ENCODE measurements around the gene ICA1.
"Not testable (repeated sequence)": the region's sequence is repeated elsewhere in the genome, so short reads cannot be mapped to it uniquely, and the experiment has no call there.

ICA1 gene

GRCh38 chr7:8261711-8262695 is at the start of gene ICA1:
Gene ICA1, minus strand, starts transcription at chr7:8262167. Its CDS starts 26,241 bp downstream, at chr7:8235926.
- peak; percentile 8 to 13 for DNase-seq

DNA sequence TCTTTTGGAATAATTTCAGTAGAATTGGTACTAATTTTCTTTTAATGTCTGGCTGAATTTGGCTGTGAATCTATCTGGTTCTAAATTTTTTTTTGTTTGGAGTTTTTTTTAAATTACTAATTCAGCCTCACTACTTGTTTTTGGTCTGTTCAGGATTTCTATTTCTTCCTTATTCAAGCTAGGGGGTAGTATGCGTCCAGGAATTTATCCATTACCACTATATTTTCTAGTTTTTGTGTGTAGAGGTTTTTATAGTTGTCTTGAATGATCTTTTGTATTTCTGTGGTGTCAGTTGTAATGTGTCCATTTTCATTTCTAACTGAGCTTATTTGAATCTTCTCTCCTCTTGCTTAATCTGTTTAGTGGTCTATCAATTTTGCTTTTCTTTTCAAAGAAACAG is 48.9 kb upstream of the ICA1 start:
- no peak for DNase-seq

- no peak for DNase-seq
Measured at GRCh38 chr7:8305625-8306388, 43.8 kb upstream of the ICA1 start.

GRCh38 chr7:8305104-8305503 is 43.1 kb upstream of the ICA1 start:
- DNase-seq = no peak

DNA sequence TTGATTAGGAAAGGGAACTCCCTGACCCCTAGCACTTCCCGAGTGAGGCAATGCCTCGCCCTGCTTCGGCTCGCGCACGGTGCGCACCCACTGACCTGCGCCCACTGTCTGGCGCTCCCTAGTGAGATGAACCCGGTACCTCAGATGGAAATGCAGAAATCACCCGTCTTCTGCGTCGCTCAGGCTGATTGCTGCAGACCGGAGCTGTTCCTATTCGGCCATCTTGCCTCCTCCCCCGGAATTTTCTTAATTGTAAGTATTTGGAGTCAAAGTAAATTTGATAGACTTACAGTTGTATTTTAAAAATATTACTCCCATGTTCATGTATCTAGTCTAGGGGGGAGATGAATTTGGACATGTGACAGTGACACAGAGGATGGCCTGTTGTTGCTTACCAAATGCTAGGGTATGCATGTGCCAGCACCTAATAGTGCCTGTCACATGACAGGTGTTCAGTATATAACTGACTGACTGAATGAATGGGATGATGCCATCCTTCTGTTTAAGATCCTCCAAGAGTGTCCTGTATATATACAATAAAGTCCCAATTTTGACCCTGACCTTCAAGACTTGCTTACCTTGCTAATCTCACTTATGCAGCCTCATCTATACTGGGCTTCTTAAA is 42.0 kb upstream of the ICA1 start:
- DNase-seq = no peak

DNA sequence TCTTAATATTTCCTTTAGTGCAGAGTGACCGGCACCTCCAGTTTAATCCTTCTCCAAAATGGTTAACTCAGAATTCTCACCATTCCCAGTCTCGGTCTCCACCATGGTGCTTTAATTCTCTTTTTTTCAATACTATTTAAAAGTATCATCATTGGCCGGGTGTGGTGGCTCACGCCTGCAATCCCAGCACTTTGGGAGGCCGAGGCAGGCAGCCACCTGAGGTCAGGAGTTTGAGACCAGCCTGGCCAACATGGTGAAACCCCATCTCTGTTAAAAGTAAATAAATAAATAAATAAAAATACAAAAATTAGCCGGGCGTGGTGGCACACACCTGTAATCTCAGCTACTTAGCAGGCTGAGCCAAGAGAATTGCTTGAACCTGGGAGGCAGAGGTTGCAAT is 35.1 kb upstream of the ICA1 start:
- not testable (repeated sequence) for DNase-seq

GRCh38 chr7:8296362-8296659 is 34.3 kb upstream of the ICA1 start:
- no peak for DNase-seq

GRCh38 chr7:8295638-8296361 is 33.8 kb upstream of the ICA1 start:
- DNase-seq = peak; percentile 32 to 94

DNA sequence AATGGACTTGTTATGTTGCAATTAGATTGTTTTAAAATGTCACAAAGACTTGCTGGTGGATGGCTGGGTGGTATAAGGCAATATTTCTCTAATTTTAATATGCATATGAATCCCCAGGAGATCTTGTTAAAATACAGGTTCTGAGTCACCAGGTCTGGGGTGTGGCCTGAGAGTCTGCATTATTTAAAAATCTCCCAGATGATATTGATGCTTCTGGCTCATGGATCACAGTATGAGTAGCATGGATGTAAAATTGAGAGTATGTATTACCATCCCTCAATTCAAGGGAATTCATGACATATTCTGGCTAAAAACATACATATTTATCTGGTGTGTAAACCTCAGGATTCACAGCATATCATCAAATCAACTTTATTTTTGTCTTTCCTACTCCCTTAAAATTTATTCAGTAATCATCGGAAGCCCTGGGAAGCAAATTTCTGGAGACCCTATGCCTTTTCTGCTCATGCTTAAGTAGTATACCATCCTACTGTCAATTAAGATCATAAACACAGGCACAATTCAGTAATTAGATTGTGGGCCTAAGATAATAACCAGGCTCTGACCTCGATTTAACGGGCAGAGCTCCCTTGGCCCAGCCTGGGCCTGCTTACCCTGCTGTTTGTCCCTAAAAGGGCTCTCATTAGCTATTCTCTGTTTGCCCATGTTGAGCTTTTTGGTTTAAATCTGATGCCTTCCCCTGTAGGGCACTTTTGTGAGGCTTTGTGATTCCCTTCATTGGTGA is 29.6 kb upstream of the ICA1 start:
- DNase-seq = no peak

- DNase-seq = no peak
Measured at GRCh38 chr7:8290645-8291308, 28.8 kb upstream of the ICA1 start.

GRCh38 chr7:8286118-8286517 is 24.2 kb upstream of the ICA1 start:
- no peak for DNase-seq

DNA sequence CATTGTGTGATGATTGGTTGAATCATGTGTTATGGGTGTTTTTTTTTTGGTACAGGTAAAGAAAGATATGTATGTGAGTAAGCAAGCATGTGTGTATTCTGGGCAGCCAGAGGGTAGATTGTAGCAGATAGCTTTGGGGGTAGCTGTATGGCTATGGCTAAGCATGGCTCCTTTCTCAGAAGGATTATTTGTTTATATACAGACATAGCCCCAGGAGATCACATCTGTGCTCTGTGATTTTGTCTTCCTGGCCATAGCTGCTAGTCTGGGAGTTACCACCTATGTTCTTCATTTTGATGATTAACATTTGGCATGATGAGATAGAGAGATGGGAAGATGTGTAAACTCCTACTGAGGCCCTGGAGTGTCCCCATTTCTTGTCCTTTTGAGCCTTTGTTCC is 23.2 kb upstream of the ICA1 start:
- no peak for DNase-seq

DNA sequence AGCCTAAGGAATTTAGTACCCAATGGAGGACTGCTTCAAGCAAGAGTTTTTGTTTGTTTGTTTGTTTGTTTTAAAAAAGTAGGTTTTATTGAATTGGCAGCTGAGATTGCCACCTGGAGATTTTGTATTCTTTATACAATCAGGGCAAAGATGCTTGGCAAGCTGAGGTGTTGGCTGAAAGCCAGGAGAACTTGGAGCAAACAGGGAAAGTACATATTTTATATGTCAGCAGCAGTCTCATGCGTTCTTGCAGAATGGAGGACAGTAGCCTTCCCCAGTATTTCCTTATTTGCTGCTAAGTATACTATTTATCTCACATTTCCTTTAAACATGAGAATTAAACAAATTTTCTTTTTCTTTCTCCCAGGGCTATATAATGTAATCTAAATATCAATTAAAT is 22.6 kb upstream of the ICA1 start:
- DNase-seq = no peak

GRCh38 chr7:8283968-8284367 is 22.0 kb upstream of the ICA1 start:
- no peak for DNase-seq

- DNase-seq = no peak
Measured at GRCh38 chr7:8282871-8283270, 20.9 kb upstream of the ICA1 start.

GRCh38 chr7:8282162-8282561 is 20.2 kb upstream of the ICA1 start:
- DNase-seq = no peak

DNA sequence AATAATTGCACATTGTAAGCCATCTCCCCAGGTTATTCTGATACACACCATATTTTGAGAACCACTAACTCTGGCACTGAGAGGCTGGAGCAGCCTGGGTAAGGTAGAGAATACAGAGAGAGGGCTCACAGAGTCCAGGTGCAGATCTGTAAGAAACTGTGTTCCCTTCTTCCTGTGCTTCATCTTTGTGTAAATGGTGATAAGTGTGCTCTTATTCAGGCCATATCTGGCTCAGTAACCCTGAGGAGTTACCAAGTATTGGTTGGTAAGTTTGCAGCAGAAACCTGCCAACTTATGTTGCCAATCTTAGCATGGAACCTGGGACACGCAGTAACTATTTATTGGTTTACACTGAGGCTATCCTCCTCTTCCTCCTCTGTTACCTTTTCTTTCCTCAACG is 16.2 kb upstream of the ICA1 start:
- DNase-seq = no peak

DNA sequence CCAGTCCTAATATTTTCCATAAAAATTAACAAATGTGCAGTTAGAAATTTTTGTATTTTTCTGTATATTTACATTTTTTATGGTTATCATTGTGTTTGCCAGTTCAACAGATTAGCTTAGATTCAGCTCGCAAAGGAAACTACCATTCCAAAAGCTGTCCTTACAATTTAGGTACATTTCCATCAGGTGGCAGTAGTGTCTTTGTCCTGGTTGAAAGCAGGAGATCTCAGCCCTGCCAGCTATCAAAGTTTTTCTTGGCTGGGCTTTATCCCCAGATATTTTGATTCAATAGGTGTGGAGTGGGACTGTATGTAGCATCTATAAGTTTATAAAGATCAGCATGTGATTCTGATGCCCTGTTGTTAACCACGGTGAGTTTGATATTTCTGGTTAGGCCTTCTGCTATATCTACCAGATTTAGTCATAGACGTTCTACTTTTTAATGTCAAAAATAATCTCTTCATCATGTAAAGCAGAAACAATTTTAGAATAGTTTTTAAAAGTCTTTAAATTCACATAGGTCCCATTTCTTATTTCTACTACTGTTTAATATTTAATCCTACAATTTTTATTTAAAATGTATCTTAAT is 15.5 kb upstream of the ICA1 start:
- DNase-seq = no peak

GRCh38 chr7:8274589-8274988 is 12.6 kb upstream of the ICA1 start:
- no peak for DNase-seq

GRCh38 chr7:8271960-8272359 is 10.0 kb upstream of the ICA1 start:
- DNase-seq = no peak

DNA sequence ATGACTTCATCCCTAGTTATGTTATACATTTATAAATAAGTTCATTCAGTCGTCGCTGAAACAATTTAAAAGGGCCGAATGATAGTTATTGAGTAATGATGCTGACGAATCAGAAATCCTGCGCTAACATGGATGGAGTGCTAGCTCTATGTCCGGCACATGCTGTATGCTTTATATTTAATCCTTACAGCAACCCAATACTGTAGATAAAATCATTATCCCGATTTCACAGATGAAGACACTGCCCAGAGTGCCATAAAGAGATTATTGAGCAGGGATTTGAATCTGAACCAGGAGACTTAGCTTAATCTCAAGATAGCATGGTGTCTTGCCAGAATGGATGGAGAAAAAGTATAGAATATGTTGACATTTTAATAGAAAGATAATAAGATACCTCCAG is 1.1 kb upstream of the ICA1 start:
- no peak for DNase-seq
